Measurements from ENCODE around the gene TCTN1. TPM values are rescaled to one million over a fixed set of nuclear protein-coding genes. Genes with fewer than 3 reads are reported as not detected.
A peak's percentile ranks its signal among the peaks of the same experiment; 100 is the strongest.

Gene TCTN1
- total and polyA plus RNA-seq, 2 of the 13 experiments (the other 11 are each of a cell fraction or from before 2014, with no cell fraction given): 13.6 to 16.0 TPM

DNA sequence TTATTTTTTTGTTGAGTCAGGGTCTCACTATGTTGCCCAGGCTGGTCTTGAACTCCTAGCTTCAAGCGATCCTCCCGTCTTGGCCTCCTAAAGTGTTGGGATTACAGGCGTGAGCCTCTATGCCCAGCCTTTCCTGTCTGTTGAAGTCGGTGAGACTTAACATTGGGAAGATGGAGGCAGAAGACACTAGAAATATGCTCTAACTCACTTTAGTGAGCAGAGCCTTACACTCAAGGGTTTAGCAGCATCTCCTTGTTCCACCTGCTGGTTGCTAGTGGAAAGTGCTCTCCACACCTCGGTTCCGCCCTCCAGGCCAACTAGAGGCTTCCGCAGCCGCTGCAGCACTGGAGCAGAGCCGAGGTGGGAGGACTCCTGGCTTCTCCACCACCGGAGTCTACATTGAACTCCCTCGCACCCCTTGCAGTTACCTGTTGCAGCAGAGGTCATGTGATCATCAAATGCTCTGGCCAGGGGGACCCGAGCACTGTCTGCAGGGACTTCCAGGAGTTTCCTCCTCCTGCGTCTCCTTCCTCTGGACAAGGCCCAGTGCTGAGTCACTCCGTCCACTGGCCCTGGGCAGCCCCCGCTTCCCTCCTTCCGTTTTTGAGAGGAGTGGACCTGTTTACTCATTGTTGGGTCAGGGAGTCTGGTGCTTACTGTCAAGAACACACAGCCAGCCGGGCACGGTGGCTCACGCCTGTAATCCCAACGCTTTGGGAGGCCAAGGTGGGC, 84.4 kb downstream of the TCTN1 start (continued):
- TF ChIP-seq, protein P1, sequence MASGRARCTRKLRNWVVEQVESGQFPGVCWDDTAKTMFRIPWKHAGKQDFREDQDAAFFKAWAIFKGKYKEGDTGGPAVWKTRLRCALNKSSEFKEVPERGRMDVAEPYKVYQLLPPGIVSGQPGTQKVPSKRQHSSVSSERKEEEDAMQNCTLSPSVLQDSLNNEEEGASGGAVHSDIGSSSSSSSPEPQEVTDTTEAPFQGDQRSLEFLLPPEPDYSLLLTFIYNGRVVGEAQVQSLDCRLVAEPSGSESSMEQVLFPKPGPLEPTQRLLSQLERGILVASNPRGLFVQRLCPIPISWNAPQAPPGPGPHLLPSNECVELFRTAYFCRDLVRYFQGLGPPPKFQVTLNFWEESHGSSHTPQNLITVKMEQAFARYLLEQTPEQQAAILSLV (CRISPR knock-in tag; IDR thresholded peaks at IDR 0.05; ENCODE audit: borderline replicate concordance): no peak
- TF ChIP-seq HBP1 (CRISPR knock-in tag; IDR thresholded peaks at IDR 0.05; ENCODE audit: low read depth): no peak
- no peak for TF ChIP-seq NFKBIZ (CRISPR knock-in tag; IDR thresholded peaks at IDR 0.05)
- no peak for TF ChIP-seq ZNF30 (CRISPR knock-in tag; IDR thresholded peaks at IDR 0.05)
- no peak for TF ChIP-seq ATF7-NPFF (CRISPR knock-in tag; IDR thresholded peaks at IDR 0.05; ENCODE audit: low read depth)
- no peak for TF ChIP-seq CAMTA2 (CRISPR knock-in tag; IDR thresholded peaks at IDR 0.05; ENCODE audit: borderline replicate concordance)
- TF ChIP-seq HOXD1 (CRISPR knock-in tag; IDR thresholded peaks at IDR 0.05): no peak
- TF ChIP-seq DR1 (CRISPR knock-in tag; IDR thresholded peaks at IDR 0.05): no peak
- TF ChIP-seq, protein P2, sequence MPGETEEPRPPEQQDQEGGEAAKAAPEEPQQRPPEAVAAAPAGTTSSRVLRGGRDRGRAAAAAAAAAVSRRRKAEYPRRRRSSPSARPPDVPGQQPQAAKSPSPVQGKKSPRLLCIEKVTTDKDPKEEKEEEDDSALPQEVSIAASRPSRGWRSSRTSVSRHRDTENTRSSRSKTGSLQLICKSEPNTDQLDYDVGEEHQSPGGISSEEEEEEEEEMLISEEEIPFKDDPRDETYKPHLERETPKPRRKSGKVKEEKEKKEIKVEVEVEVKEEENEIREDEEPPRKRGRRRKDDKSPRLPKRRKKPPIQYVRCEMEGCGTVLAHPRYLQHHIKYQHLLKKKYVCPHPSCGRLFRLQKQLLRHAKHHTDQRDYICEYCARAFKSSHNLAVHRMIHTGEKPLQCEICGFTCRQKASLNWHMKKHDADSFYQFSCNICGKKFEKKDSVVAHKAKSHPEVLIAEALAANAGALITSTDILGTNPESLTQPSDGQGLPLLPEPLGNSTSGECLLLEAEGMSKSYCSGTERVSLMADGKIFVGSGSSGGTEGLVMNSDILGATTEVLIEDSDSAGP (CRISPR knock-in tag; IDR thresholded peaks at IDR 0.05; ENCODE audit: borderline replicate concordance): no peak
- no peak for TF ChIP-seq ZNF17 (CRISPR knock-in tag; IDR thresholded peaks at IDR 0.05)
- TF ChIP-seq CC2D1A (CRISPR knock-in tag; IDR thresholded peaks at IDR 0.05): no peak
- TF ChIP-seq ZNF331 (CRISPR knock-in tag; IDR thresholded peaks at IDR 0.05): peak; percentile 72; the same call in 1 of the 2 replicates
- TF ChIP-seq EED (CRISPR knock-in tag; IDR thresholded peaks at IDR 0.05): no peak
- TF ChIP-seq ZNF343 (CRISPR knock-in tag; IDR thresholded peaks at IDR 0.05): no peak
- no peak for TF ChIP-seq ZNF101 (CRISPR knock-in tag; IDR thresholded peaks at IDR 0.05; ENCODE audit: borderline replicate concordance, low read depth)
- TF ChIP-seq ZNF34 (CRISPR knock-in tag; IDR thresholded peaks at IDR 0.05; ENCODE audit: borderline replicate concordance): no peak
- TF ChIP-seq PCBP1 (IDR thresholded peaks at IDR 0.05; ENCODE audit: borderline replicate concordance, low read depth, low read length): no peak
- TF ChIP-seq PHB2 (IDR thresholded peaks at IDR 0.05; ENCODE audit: partially characterized antibody): no peak
- no peak for TF ChIP-seq ZFP82 (CRISPR knock-in tag; IDR thresholded peaks at IDR 0.05; ENCODE audit: borderline replicate concordance)
- TF ChIP-seq, protein P3, sequence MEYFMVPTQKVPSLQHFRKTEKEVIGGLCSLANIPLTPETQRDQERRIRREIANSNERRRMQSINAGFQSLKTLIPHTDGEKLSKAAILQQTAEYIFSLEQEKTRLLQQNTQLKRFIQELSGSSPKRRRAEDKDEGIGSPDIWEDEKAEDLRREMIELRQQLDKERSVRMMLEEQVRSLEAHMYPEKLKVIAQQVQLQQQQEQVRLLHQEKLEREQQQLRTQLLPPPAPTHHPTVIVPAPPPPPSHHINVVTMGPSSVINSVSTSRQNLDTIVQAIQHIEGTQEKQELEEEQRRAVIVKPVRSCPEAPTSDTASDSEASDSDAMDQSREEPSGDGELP (IDR thresholded peaks at IDR 0.05; ENCODE audit: borderline replicate concordance, low read depth): no peak
- TF ChIP-seq ZBTB25 (CRISPR knock-in tag; IDR thresholded peaks at IDR 0.05): 0 out of 2 replicates have a peak, but pooled peaks have one; percentile 33
- TF ChIP-seq TAF1 (CRISPR knock-in tag; IDR thresholded peaks at IDR 0.05): no peak
- TF ChIP-seq ZMAT5 (CRISPR knock-in tag; IDR thresholded peaks at IDR 0.05; ENCODE audit: borderline replicate concordance, low read depth): no peak
